Measurements from ENCODE around the gene XYLT1.
A peak's percentile ranks its signal among the peaks of the same experiment; 100 is the strongest.

XYLT1 gene

DNA sequence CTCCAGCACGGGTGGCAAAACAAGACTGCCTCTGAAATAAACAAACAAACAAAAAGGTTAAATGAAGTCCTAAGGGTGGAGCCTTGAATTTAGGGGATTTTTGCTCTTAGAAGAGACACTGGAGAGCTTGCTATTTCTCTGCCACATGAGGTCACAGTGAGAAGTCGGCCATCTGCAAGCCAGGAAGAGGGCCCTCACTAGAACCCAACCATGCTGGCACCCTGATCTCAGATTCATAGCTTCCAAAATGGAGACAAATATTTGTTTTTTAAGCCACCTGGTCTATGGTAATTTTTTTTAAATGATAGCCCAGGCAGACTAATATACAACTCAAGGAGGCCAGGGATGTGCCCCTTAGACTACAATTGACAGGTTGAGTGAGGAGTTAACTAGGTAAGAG lies 255.5 kb downstream of the XYLT1 start:
- no peak for DNase-seq
- in situ Hi-C loops (cut with MboI; ENCODE audit: low pct_unique_long_range_greater_than_20kb, low sequenced_read_pairs): no loop called here

DNA sequence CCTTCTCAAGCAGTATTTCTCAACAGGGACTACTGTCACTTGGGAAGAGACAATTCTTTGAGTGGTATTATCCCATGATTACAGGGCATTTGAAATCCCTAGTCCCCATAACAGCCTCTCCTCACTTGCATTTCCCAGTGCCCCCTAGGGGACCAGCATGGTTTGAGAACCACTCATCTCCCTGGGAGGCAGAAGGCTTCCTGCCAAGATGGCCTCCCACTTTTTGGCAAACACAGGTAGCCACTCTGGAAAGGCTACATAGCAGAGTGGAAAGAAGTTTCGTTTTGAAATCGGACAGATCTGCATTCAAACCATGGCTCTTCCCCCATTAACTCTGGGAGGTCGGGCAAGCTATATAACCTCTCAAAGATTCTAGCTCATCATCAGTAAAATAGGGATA lies 256.8 kb downstream of the XYLT1 start:
- in situ Hi-C loops (cut with MboI; ENCODE audit: low pct_unique_long_range_greater_than_20kb, low sequenced_read_pairs): no loop called here
- no peak for DNase-seq

DNA sequence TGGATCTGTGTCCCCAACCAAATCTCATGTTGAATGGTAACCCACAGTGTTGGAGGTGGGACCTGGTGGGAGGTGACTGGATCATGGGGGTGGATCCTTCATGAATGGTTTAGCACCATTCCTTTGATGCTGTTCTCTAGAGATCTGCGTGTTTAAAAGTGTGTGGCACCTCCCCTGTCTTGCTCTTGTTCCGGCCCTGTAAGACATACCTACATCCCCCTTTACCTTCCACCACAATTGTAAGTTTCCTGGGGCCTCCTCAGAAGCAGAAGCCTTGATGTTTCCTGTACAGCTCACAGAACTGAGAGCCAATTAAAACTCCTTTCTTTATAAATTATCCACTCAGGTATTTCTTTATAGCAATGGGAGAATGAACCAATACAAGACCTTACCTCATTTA lies 257.7 kb downstream of the XYLT1 start:
- in situ Hi-C loops (cut with MboI; ENCODE audit: low pct_unique_long_range_greater_than_20kb, low sequenced_read_pairs): no loop called here
- no peak for DNase-seq

DNA sequence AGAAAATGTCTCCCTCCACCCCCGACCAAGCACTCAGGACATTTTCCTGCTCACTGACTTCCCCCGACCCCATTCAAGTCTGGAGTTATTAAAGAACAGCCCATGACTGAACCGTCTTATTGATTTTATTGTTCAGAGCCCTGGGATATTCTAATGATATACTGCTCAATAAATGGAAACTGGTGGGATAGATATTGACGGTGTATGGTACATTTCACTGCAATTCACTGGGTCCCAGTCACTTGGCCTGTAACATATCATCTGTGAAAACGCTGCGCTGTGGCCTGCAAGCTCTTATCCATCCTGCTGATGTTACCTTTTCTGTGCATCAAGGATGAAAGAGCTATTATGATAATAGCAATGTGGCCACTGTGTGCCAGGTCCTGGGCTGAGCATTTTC lies 258.2 kb downstream of the XYLT1 start:
- in situ Hi-C loops (cut with MboI; ENCODE audit: low pct_unique_long_range_greater_than_20kb, low sequenced_read_pairs): no loop called here
- DNase-seq: no peak

DNA sequence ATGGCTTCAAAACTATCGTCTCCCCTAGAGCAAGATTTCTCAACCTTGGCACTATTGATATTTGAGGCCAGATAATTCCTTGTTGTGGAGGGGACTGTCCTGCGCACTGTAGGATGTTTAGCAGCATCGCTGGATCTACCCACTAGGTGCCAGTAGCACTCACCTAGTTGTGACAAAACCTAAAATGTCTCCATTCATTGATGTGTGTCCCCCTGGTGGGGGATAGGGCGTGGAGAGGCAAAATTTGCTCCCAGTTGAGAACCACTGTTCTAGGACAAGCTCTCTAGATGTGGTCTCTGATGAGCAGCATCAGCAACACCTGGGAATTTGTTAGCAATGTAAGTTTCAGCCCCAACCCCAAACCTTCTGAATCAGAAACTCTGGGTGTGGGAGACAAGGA lies 259.0 kb downstream of the XYLT1 start:
- peak; percentile 36 for DNase-seq
- in situ Hi-C loops (cut with MboI; ENCODE audit: low pct_unique_long_range_greater_than_20kb, low sequenced_read_pairs): no loop called here

DNA sequence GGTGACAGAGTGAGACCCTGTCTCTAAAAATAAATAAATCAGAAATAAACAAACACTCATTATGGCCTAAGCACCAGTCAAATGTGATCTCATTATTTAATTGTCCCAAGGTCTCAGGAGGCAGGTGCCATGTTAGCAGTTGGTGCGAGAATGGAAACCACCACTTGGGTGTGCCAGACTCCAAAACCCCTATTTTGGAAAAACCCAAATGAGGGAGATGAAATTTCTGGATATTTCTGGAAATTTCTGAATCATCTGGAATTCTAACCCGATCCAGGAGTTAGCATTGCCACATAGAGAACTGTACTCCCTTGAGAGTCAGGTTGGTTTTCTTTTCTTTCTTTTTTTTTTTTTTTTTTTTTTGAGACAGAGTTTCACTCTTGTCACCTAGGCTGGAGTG lies 264.0 kb downstream of the XYLT1 start:
- in situ Hi-C loops (cut with MboI; ENCODE audit: low pct_unique_long_range_greater_than_20kb, low sequenced_read_pairs): no loop called here
- DNase-seq: no peak

DNA sequence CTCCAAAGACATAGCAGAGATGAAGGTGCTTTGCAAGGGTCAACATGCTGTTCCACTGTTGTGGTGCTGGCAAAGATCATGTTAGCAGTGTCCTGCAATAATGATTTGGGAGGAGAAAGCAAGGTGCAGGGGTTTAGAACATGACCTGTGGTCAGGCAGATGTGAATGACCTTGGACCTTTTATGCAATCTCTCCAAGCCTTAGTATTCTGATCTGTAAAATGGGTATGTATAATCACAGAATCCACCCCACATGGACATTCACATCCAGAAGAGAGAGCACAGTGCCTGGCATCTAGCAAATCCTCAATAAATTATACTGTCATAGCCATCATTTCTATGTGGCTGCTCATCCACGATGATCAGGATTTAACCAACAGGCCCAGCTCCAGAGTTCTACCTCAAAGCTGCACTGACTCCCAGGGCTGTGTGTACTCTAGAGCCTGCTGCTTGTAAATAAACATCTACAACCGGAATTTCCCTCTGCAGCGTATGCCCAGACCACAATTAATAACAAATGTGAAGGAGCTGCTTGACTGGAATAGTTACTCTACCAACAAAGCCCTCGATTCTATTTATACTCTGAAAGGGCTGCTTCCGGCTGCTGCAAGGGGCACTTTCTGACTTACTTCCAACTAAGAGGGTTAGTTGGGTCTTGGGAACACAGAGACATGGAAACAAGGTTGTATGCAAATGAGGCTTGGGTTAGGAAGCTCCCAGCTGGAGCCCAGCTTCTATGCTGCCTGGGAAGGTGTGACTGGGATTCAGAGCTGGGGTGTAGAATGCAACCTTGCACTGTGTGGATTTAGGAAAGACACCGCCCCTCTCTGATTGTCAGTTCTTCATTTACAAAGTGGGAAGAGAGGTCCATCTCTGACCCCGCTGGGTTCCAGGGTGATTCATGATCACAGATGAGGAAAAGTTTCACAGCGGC lies 265.2 kb downstream of the XYLT1 start:
- in situ Hi-C loops (cut with MboI; ENCODE audit: low pct_unique_long_range_greater_than_20kb, low sequenced_read_pairs): no loop called here
- DNase-seq: no peak

DNA sequence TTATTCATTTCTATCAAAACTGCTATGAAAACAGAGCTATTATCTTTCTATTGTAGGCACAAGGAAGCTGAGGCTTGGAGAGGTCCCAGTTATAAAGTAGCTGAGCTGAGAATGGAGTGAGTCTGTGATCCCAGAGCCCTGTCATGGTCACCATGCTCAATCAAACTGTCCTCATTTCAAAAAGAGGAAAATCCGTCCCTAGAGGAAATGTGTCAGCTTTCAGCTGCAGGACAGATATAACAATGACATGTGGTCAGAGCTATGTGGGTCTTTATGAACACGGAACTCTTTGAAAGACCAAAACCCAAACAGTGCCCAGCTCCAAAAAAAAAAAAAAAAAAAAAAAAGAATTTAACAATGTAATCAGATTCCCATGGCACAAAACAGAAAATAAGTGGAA lies 266.1 kb downstream of the XYLT1 start:
- DNase-seq: no peak
- in situ Hi-C loops (cut with MboI; ENCODE audit: low pct_unique_long_range_greater_than_20kb, low sequenced_read_pairs): no loop called here

DNA sequence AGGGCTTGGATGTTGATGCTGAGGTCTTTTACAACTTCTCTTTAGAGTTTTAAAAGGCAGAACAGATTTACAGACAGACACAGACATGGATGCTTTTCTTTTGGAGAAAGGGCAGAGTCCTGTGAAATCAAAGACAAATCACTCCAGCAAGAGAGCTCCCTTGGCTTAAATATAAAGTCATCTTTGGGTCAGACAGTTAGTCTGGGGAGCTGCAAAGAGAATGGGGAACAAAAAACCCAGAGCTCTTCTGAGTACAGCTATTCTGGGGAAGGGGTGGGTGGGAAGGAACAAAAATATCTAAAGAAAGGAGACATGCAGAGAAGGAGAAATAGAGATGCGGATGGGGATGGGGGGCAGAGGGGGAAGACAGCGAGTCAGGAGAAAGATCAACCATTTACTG lies 266.6 kb downstream of the XYLT1 start:
- in situ Hi-C loops (cut with MboI; ENCODE audit: low pct_unique_long_range_greater_than_20kb, low sequenced_read_pairs): no loop called here
- no peak for DNase-seq

DNA sequence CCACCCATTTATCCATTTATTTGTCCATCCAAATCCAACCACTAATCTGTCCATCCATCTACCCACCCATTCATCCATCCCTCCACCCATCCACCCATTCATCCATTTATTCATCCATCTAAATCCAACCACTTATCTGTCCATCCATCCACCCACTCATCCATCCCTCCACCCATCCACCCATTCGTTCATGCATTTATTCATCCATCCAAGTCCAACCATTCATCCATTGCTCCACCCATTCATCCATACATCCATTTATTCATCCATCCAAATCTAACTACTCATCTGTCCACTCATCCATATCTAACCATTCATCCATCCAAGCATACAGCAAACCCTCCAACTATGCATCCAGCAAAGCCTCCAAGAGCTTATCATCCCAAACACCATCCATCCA lies 267.3 kb downstream of the XYLT1 start:
- DNase-seq: no peak
- in situ Hi-C loops (cut with MboI; ENCODE audit: low pct_unique_long_range_greater_than_20kb, low sequenced_read_pairs): no loop called here

DNA sequence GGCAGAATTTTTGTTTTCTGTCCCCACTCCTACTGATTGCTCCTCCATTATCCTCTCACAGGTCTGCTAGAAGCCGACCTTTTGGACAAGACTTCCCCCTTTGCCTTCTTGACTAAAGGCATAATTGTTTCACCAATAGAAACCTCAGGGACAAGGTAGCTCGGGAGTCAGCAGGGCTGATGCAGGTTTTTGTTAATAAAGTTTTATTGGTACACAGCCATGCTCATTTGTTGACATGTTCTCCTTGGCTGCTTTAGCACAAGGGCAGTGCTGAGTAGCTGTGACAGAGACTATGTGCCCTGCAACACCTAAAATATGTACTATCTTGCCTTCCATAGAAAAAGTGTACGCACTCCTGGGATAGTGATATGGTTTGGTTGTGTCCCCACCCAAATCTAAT lies 271.6 kb downstream of the XYLT1 start:
- DNase-seq: no peak
- in situ Hi-C loops (cut with MboI; ENCODE audit: low pct_unique_long_range_greater_than_20kb, low sequenced_read_pairs): no loop called here

DNA sequence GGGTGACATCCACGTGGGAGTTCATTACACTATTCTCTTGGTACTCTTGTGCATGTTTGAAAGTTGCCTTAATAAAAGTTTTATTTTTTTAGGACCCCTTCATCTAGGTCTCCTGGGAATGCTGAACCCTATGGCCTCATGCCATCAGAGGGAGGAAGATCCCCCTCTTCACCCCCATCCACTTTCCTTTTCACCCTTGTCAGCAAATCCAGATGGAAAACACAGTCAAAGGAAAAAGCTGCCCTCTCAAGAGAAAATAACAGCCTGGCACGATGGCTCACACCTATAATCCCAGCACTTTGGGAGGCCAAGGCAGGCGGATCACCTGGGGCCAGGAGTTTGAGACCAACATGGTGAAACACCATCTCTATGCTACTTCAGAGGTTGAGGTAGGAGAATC lies 274.2 kb downstream of the XYLT1 start:
- no peak for DNase-seq
- in situ Hi-C loops (cut with MboI; ENCODE audit: low pct_unique_long_range_greater_than_20kb, low sequenced_read_pairs): no loop called here

DNA sequence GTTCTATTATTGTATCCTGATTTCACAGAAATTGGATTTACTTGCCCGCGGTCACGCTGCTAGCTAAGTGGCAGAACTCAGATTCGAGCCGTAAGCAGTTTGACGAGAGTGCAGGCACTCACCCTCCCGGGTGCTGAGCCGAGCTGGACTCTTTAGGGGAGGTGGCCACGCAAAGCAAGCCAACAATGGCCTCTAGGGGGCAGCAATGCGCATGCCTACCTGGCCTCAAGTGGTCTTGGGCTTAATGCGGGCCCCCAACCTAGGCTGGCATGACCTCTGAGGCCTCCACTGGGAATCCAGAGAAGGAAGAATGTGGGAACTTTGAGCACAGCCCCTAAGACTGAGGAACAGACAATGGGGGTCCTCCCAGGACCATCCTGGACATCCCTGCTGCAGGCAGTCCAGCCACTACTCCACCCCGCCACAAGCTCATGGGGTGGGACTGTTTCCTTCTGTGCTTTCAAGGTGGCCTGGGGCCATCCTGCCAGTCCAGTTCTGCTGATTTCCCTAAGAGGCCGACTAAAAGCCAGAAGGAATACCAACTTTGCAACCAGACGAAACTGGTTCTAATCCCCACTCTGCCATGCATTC lies 276.5 kb downstream of the XYLT1 start:
- in situ Hi-C loops (cut with MboI; ENCODE audit: low pct_unique_long_range_greater_than_20kb, low sequenced_read_pairs): no loop called here
- DNase-seq: peak; percentile 42

DNA sequence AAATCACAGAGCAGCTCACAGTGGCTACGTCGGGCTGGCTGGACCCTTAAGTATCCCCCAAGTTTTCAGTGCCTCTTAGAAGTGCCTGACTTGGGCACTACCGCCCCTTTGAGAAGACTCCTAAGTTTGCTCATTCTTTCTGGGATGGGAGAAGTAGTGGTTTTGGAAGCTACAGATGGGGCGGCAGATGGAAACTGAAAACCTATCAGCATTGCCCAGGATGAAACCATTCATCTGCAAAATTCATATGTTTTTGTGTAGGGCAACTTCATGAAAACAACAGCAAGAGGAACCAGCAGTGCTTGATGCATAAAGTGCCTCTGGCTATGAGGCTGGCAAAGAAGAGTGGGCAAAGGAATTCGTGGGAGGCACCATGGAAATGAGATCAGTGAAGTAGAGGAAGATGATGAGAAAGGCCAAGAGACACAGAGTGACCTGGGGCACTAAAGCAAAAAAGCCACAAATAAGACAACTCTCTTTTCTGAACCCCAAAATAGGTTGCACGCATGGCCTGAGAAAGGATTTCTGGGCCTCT lies 277.1 kb downstream of the XYLT1 start:
- DNase-seq: no peak
- in situ Hi-C loops (cut with MboI; ENCODE audit: low pct_unique_long_range_greater_than_20kb, low sequenced_read_pairs): no loop called here

DNA sequence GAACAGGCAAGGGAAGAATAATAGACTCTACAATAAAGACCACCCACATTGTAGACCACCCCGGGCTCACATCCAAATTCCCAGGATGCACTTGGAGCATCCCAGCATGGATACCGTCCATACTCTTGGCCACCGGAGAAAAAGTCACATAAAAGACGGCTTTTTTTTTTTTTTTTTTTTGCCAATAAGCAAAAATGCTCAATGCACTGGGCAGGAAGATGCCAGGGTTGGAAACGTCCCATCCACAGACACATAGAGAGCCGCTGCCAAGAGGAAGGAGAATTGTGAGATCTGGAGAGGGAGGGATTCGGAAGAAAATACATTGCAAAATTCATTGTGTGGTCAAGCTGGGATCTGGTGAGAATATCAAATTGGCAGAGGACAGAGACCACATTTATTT lies 286.7 kb downstream of the XYLT1 start:
- no peak for DNase-seq
- in situ Hi-C loops (cut with MboI; ENCODE audit: low pct_unique_long_range_greater_than_20kb, low sequenced_read_pairs): no loop called here

DNA sequence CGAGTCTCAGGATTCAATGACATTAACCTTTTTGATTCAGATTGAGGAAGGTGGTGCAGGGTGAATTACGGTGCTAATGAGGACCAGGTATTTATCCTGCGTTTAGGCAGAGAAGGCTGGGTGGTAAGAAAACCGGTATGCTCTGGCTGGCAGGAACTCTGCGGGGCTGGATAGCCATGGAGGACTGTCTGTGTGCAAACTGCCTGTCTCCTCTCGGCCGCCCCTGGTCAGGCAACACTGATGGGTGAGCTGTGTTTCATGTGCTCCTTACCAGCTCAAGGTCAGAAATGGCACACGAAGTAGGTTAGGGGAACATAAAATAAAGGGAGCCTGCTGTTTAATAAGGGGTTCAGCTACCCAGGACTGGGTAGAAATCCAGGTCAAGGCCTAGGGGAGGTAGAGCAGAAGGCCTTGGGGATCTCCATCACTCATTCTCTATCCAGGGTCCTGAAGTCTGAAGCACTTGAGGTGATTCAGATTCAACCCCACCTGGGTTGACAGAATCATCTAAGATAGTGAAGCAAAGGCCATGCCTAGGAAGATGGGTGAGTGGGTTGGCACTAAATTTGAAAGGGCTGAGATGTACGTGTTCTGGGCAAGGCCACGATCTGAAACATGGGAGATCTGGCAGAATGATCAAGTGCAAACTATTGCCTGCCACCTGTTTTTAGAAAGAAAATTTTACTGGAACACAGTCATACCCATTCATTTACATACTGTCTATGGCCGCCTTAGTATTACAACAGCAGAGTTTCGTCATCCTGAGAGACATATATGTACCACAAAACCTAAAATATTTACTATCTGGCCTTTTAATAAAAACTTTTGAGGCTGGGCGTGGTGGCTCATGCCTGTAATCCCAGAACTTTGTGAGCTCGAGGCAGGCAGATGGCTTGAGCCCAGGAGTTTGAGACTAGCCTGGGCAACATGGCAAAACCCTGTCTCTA lies 292.5 kb downstream of the XYLT1 start:
- no peak for DNase-seq
- in situ Hi-C loops (cut with MboI; ENCODE audit: low pct_unique_long_range_greater_than_20kb, low sequenced_read_pairs): no loop called here

DNA sequence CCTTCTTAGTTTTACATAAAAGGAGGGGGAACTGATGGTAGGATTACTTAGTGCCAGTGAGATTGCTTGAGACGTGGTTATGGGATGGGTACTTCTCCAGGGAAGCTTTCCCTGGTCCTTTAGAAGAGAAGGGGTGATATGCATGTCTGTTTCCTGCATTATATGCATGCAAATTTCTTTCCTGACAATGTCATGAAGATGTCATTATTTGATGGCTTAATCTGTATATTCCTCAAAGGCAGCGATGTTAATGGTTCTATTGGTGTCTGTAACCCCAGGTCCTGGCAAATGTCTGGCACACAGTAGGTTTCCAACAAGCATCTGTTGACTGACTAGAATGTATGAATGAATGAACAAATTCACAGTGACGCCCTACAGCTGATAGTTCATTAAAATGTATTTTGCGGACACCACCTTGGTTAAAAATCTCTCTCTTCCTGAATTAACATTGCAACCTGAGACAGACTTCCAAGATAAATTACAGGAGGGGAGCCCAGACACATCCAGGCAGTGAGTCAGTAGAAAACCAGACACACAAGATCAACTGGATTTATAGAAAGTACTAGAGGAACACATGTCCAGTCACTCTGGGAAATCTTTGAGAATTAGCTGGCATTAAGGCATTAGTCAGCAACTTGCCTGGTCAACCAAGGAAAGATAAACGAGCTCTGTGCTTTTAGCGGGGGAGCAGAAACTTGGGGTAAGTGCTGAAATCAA lies 293.4 kb downstream of the XYLT1 start:
- in situ Hi-C loops (cut with MboI; ENCODE audit: low pct_unique_long_range_greater_than_20kb, low sequenced_read_pairs): no loop called here
- no peak for DNase-seq

DNA sequence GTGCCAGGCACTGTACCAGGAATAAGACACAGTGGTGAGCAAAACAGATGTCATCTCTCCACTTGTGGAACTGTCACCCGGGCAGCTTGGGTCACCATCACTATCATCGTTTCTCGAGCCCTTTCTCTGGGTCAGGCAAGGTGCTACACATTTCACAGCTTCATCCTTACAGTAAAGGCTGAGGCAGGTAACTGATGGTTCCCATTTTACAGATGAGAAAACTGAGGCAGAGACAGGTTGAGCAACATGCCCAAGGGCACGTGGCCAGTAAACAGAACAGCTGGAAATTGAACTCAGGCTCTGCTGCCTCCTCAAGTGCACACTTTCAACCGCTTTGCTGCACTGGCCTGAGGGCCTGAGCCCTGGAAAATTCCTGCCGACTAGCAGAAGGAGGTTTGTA lies 294.6 kb downstream of the XYLT1 start:
- in situ Hi-C loops (cut with MboI; ENCODE audit: low pct_unique_long_range_greater_than_20kb, low sequenced_read_pairs): no loop called here
- DNase-seq: no peak

DNA sequence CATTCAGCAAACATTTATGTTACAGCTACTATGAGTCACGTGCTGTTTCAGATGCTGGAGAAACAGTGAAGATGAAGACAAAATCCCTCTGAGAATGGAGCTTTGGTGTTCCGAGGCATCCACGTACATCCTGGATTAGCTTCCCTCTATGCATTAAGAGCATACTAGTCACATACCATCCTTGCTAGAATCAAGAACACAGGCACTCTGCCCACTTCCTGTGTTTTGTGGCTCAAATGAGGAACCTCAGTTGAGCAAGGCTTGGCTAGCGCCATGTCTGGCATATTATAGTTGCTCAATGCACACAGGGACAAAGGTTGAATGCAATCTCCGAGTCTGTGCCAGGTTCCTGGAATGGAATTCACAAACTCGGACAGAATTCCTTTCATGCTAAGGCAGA lies 297.5 kb downstream of the XYLT1 start:
- DNase-seq: peak; percentile 77
- in situ Hi-C loops (cut with MboI; ENCODE audit: low pct_unique_long_range_greater_than_20kb, low sequenced_read_pairs): loop anchor here (25.0 kb wide), 1 partner anchor 111 kb away; no protein-coding TSS in a partner anchor
